Natural killer cell (primary cell): Measurements from ENCODE around the gene SCGB1D4. TPM values are rescaled to one million over a fixed set of nuclear protein-coding genes. Genes with fewer than 3 reads are reported as not detected.

Experiments used
- ATAC-seq, 3 donors: fragments of 150-1000 bp in 2 of 3; fragments of 200-7000 bp in 1 of 3; cut with Tn5 transposase; 1 replicate in 1 of 3; 2 replicates in 2 of 3; pipeline ENCODE4 v1.10.0; 2021; ENCODE audit warnings: mild to moderate bottlenecking in 2 of 3, moderate library complexity in 2 of 3
- DNase-seq, 2 donors: peaks; one replicate each; pipeline versions ENCODE4 v3.0.0 to v3.0.0-alpha.2; 2013 to 2021; ENCODE audit warnings: mixed read lengths in 1 of 2
- H3K27ac ChIP-seq: one replicate; pipeline ENCODE4 v1.5.1; 2013; ENCODE audit warnings: mild to moderate bottlenecking, low read length
- H3K27me3 ChIP-seq: one replicate; pipeline ENCODE4 v1.6.1; 2013; ENCODE audit warnings: low read length; ENCODE audit not compliant: control insufficient read depth, insufficient read depth
- H3K36me3 ChIP-seq: one replicate; pipeline ENCODE4 v1.6.1; 2013; ENCODE audit warnings: low read length; ENCODE audit not compliant: control insufficient read depth, insufficient read depth
- H3K4me1 ChIP-seq: one replicate; pipeline ENCODE4 v1.6.1; 2013; ENCODE audit warnings: low read length; ENCODE audit not compliant: control insufficient read depth, insufficient read depth
- H3K4me3 ChIP-seq: one replicate; pipeline ENCODE4 v1.5.1; 2013; ENCODE audit warnings: low read length
- H3K9me3 ChIP-seq: one replicate; pipeline ENCODE4 v1.6.1; 2013; ENCODE audit warnings: low read length; ENCODE audit not compliant: control insufficient read depth, insufficient read depth
- H3K27ac Mint-ChIP-seq, 2 donors: one replicate each; pipeline ENCODE4 v1.8.0; 2022; ENCODE audit warnings: mild to moderate bottlenecking in 2 of 2, mixed read lengths in 2 of 2, moderate library complexity in 1 of 2
- H3K27me3 Mint-ChIP-seq, 2 donors: one replicate each; pipeline ENCODE4 v1.8.0; 2022; ENCODE audit warnings: low read depth in 2 of 2, mixed read lengths in 2 of 2
- H3K36me3 Mint-ChIP-seq: one replicate; pipeline ENCODE4 v1.8.0; 2022; ENCODE audit warnings: mixed read lengths
- H3K4me1 Mint-ChIP-seq, 2 donors: one replicate each; pipeline ENCODE4 v1.8.0; 2022; ENCODE audit warnings: mixed read lengths in 2 of 2
- H3K4me3 Mint-ChIP-seq: one replicate; pipeline ENCODE4 v1.8.0; 2022; ENCODE audit warnings: mild to moderate bottlenecking, moderate library complexity, mixed read lengths
- H3K9me3 Mint-ChIP-seq, 2 donors: one replicate each; pipeline ENCODE4 v1.8.0; 2022; ENCODE audit warnings: mixed read lengths in 2 of 2
- CTCF ChIP-seq: fragments of 200-600 bp; IDR thresholded peaks from one replicate; pipeline ENCODE4 v1.8.0; 2022; ENCODE audit warnings: antibody characterized with exemption
- WGBS: methylation state at CpG from one replicate; pipeline ENCODE4 v1.1.7; 2013; ENCODE audit warnings: missing lambda C conversion rate; ENCODE audit not compliant: insufficient coverage; 5-methylcytosine and 5-hydroxymethylcytosine counted together
- intact Hi-C: fragments of 100-400 bp; cut with micrococcal nuclease; formaldehyde crosslinking; loops from one replicate; pipeline ENCODE4 v1.14.2; 2022
- total RNA-seq, 4 donors: library from RNA; stranded (reverse); fragments of 120-200 nt in 1 of 4; gene quantifications; one replicate each; pipeline versions ENCODE4 v1.2.3 to v1.2.4, GENCODE V29; 2013 to 2022

The SCGB1D4 gene
- total RNA-seq, 3 donors from 2014 or later (not counting 1 experiment from before 2014, with no cell fraction given) = not detected

- Mint-ChIP-seq H3K4me3 (no peak overlapping the region), H3K9me3 (no peaks in the 10 kb centered on the region), H3K27ac (no peak overlapping the region), H3K27me3 (peaks cover 11 to 50% of the 10 kb centered on the region in 2 donors), H3K36me3 (no peaks in the 10 kb centered on the region), H3K4me1 (peaks cover 6 to 7% of the 10 kb centered on the region in 2 donors)
- 75% methylated on average over 6 of the region's 6 CpGs for WGBS
- Histone ChIP-seq H3K9me3 (no peaks in the 10 kb centered on the region), H3K27me3 (peaks cover 3% of the 10 kb centered on the region), H3K27ac (no peak overlapping the region), H3K4me1 (no peaks in the 10 kb centered on the region), H3K36me3 (no peaks in the 10 kb centered on the region), H3K4me3 (no peak overlapping the region)
- intact Hi-C loops = no loop called here
- DNase-seq (no peak), ATAC-seq (no peak)
- no peak for TF ChIP-seq CTCF
These were observed 38.5 kb downstream of the SCGB1D4 start for GRCh38 chr11:62260261-62260953.

GRCh38 chr11:62256281-62256680, 42.6 kb downstream of the SCGB1D4 start:
- H3K27me3 ChIP-seq = peaks cover 3% of the 10 kb centered on the region
- intact Hi-C loops = no loop called here
- H3K27ac Mint-ChIP-seq = no peak overlapping the region

GRCh38 chr11:62253999-62254542, 44.8 kb downstream of the SCGB1D4 start:
- H3K9me3 ChIP-seq = peaks cover 28% of the 10 kb centered on the region
- H3K27ac ChIP-seq = no peak overlapping the region
- peaks cover 3% of the 10 kb centered on the region for H3K27me3 ChIP-seq
- no peak for TF ChIP-seq CTCF
- H3K9me3 Mint-ChIP-seq = peaks cover 15 to 20% of the 10 kb centered on the region in 2 donors
- WGBS = 60% methylated on average over 1 of the region's 3 CpGs
- H3K36me3 ChIP-seq = no peaks in the 10 kb centered on the region
- no peak overlapping the region for H3K4me3 Mint-ChIP-seq
- intact Hi-C loops = no loop called here
- H3K4me1 ChIP-seq = no peaks in the 10 kb centered on the region
- peaks cover 40% of the 10 kb centered on the region for H3K36me3 Mint-ChIP-seq
- no peak for ATAC-seq
- no peak overlapping the region for H3K27ac Mint-ChIP-seq
- H3K27me3 Mint-ChIP-seq = peaks cover 17 to 44% of the 10 kb centered on the region in 2 donors
- DNase-seq = no peak
- no peaks in the 10 kb centered on the region for H3K4me1 Mint-ChIP-seq
- no peak overlapping the region for H3K4me3 ChIP-seq

More at GRCh38 chr11:62256281-62256680, 42.6 kb downstream of the SCGB1D4 start:
- H3K27ac ChIP-seq = no peak overlapping the region
- Mint-ChIP-seq H3K27me3 (peaks cover 11 to 32% of the 10 kb centered on the region in 2 donors), H3K4me1 (no peaks in the 10 kb centered on the region), H3K9me3 (peaks cover 5 to 11% of the 10 kb centered on the region in 2 donors), H3K36me3 (peaks cover 19% of the 10 kb centered on the region), H3K4me3 (no peak overlapping the region)
- 83% methylated on average over 1 of the region's 2 CpGs for WGBS
- H3K36me3 ChIP-seq = no peaks in the 10 kb centered on the region
- no peak for TF ChIP-seq CTCF
- H3K9me3 ChIP-seq = peaks cover 17% of the 10 kb centered on the region
- H3K4me1 ChIP-seq = no peaks in the 10 kb centered on the region
- no peak for DNase-seq
- no peak for ATAC-seq
- no peak overlapping the region for H3K4me3 ChIP-seq
